Uterus (tissue), 4 donors: Measurements from ENCODE around the gene DMBT1. TPM values are rescaled to one million over a fixed set of nuclear protein-coding genes. Genes with fewer than 3 reads are reported as not detected.

Experiments used
- DNase-seq, 2 donors: peaks; one replicate each; pipeline ENCODE4 v3.0.0-alpha.2; 2019 to 2020
- H3K27ac ChIP-seq, 2 donors: fragments of 200-600 bp; sonication (generic); 1 replicate in 1 of 2; 2 replicates in 1 of 2; pipeline ENCODE4 v1.5.1; 2016 to 2018
- H3K27me3 ChIP-seq, 2 donors: fragments of 200-600 bp; sonication (generic); one replicate each; pipeline ENCODE4 v1.5.1; 2018 to 2019; ENCODE audit warnings: control low read depth in 1 of 2
- H3K36me3 ChIP-seq, 2 donors: fragments of 200-600 bp; sonication (generic); one replicate each; pipeline ENCODE4 v1.5.1; 2019; ENCODE audit warnings: control low read depth in 1 of 2
- H3K4me1 ChIP-seq, 2 donors: fragments of 200-600 bp; sonication (generic); one replicate each; pipeline ENCODE4 v1.5.1; 2018 to 2019; ENCODE audit warnings: control low read depth in 1 of 2
- H3K4me3 ChIP-seq, 2 donors: fragments of 200-600 bp; sonication (generic); 1 replicate in 1 of 2; 2 replicates in 1 of 2; pipeline ENCODE4 v1.5.1; 2018 to 2019; ENCODE audit warnings: mild to moderate bottlenecking in 1 of 2
- H3K9me3 ChIP-seq, 2 donors: fragments of 200-600 bp; sonication (generic); one replicate each; pipeline ENCODE4 v1.5.1; 2019; ENCODE audit warnings: control low read depth in 1 of 2
- POLR2A ChIP-seq, 2 donors: fragments of 450-650 bp; IDR thresholded peaks; one replicate each; pipeline ENCODE4 v1.6.1; 2016; ENCODE audit warnings: antibody characterized with exemption in 2 of 2, mild to moderate bottlenecking in 1 of 2, moderate library complexity in 1 of 2
- intact Hi-C: fragments of 100-400 bp; cut with DNase I; formaldehyde crosslinking; loops from one replicate; pipeline ENCODE4 v1.15.1; 2023; ENCODE audit warnings: low total_unique reads
- total RNA-seq, 4 donors: library from RNA; depleted of rRNA in 3 of 4; stranded (reverse); fragments of >200 nt in 3 of 4; gene quantifications; one replicate each; pipeline versions ENCODE4 v1.1.0 to v1.2.4, GENCODE V29; 2014 to 2023
- TF ChIP-seq, protein P1 (sequence below), 4 experiments: fragments of 200-600 bp in 2 of 4; fragments of 450-650 bp in 2 of 4; sonication (generic) in 2 of 4; IDR thresholded peaks; one replicate each; pipeline ENCODE4 v1.5.1; 2016 to 2019; ENCODE audit warnings: antibody characterized with exemption in 4 of 4, mild to moderate bottlenecking in 2 of 4, moderate library complexity in 1 of 4
- donor health status: DM: yes; HTN: yes; CAD: no.

The DMBT1 gene
- total RNA-seq, 4 donors from 2014 or later: under 0.01 to 0.21 (median 0.15) TPM; not detected in 1

DNA sequence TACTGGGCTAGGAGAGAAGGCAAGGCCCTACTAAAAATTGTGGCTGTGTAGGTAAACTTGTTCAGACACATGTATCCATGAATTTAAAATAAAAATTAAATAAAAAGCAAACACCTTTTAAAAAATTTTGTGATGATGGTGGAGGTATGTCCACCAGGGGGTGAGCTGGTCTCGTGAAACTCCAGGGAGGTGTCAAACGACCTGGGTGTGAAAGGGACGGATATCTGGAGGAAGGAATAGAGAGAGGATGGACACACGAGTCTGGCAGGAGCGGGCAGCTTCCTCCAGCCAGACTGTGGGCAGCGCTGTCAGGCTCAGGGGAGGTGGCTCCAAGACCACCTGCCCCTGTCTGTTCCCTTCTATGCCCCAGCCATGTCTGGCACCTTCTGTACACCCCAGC lies 34.8 kb upstream of the DMBT1 start:
- intact Hi-C loops: no loop called here
- Histone ChIP-seq H3K36me3 (no peaks in the 10 kb centered on the region), H3K4me3 (no peak overlapping the region), H3K9me3 (no peaks in the 10 kb centered on the region), H3K27me3 (no peaks in the 10 kb centered on the region), H3K4me1 (no peaks in the 10 kb centered on the region), H3K27ac (no peak overlapping the region)
- DNase-seq: no peak
- TF ChIP-seq, protein P1, sequence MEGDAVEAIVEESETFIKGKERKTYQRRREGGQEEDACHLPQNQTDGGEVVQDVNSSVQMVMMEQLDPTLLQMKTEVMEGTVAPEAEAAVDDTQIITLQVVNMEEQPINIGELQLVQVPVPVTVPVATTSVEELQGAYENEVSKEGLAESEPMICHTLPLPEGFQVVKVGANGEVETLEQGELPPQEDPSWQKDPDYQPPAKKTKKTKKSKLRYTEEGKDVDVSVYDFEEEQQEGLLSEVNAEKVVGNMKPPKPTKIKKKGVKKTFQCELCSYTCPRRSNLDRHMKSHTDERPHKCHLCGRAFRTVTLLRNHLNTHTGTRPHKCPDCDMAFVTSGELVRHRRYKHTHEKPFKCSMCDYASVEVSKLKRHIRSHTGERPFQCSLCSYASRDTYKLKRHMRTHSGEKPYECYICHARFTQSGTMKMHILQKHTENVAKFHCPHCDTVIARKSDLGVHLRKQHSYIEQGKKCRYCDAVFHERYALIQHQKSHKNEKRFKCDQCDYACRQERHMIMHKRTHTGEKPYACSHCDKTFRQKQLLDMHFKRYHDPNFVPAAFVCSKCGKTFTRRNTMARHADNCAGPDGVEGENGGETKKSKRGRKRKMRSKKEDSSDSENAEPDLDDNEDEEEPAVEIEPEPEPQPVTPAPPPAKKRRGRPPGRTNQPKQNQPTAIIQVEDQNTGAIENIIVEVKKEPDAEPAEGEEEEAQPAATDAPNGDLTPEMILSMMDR (IDR thresholded peaks at IDR 0.05): peak; percentile 17 to 28 (median 23)
- no peak for TF ChIP-seq POLR2A (IDR thresholded peaks at IDR 0.05)

- intact Hi-C loops: no loop called here
- Histone ChIP-seq H3K4me3 (no peak overlapping the region), H3K4me1 (no peaks in the 10 kb centered on the region), H3K9me3 (no peaks in the 10 kb centered on the region), H3K27me3 (no peaks in the 10 kb centered on the region), H3K27ac (no peak overlapping the region), H3K36me3 (no peaks in the 10 kb centered on the region)
- no peak for DNase-seq
- no peak for TF ChIP-seq POLR2A (IDR thresholded peaks at IDR 0.05)
- TF ChIP-seq, protein P1 (IDR thresholded peaks at IDR 0.05): no peak
Measured at GRCh38 chr10:122526892-122527291, 33.7 kb upstream of the DMBT1 start.

GRCh38 chr10:122530177-122530576 lies 30.4 kb upstream of the DMBT1 start:
- no peaks in the 10 kb centered on the region for H3K4me1 ChIP-seq
- TF ChIP-seq POLR2A (IDR thresholded peaks at IDR 0.05): no peak
- TF ChIP-seq, protein P1 (IDR thresholded peaks at IDR 0.05): no peak
- H3K9me3 ChIP-seq: no peaks in the 10 kb centered on the region
- intact Hi-C loops: no loop called here
- DNase-seq: peak in 1 of 2 donors; percentile 50
- H3K27ac ChIP-seq: peak overlapping the region in 1 of 2 donors; percentile 8
- H3K27me3 ChIP-seq: no peaks in the 10 kb centered on the region
- H3K4me3 ChIP-seq: no peak overlapping the region
- no peaks in the 10 kb centered on the region for H3K36me3 ChIP-seq

GRCh38 chr10:122531261-122531660 lies 29.3 kb upstream of the DMBT1 start:
- H3K4me1 ChIP-seq: no peaks in the 10 kb centered on the region
- intact Hi-C loops: no loop called here
- no peak overlapping the region for H3K4me3 ChIP-seq
- TF ChIP-seq, protein P1 (IDR thresholded peaks at IDR 0.05): no peak
- no peak for TF ChIP-seq POLR2A (IDR thresholded peaks at IDR 0.05)
- no peaks in the 10 kb centered on the region for H3K27me3 ChIP-seq
- DNase-seq: no peak
- no peak overlapping the region for H3K27ac ChIP-seq
- H3K36me3 ChIP-seq: no peaks in the 10 kb centered on the region
- H3K9me3 ChIP-seq: no peaks in the 10 kb centered on the region

DNA sequence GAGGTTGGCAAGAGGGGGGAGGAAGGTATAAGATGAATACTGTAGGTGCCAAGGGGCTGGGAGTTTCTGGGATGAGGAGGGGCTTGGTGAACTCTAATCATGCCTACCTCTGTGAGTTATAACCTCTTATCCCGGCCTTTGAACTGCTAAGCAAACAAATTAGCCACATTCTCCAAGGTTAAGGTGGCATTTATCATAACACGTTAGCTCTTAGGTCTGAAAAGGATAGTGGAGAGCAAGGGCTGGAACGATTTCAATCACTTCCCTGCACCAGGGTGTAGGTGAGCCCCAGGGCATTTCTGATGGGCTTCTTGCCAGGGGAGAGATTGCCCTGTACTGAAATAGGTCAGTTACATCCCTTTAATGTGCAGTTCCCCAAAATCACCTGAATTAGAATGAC lies 28.6 kb upstream of the DMBT1 start:
- Histone ChIP-seq H3K27me3 (no peaks in the 10 kb centered on the region), H3K36me3 (no peaks in the 10 kb centered on the region), H3K4me3 (no peak overlapping the region), H3K9me3 (no peaks in the 10 kb centered on the region), H3K4me1 (no peaks in the 10 kb centered on the region), H3K27ac (no peak overlapping the region)
- DNase-seq: no peak
- intact Hi-C loops: no loop called here
- no peak for TF ChIP-seq POLR2A (IDR thresholded peaks at IDR 0.05)
- TF ChIP-seq, protein P1 (IDR thresholded peaks at IDR 0.05): no peak
